Stimulated activated CD4-positive, alpha-beta T cell treated with anti-CD3 and anti-CD28 coated beads, Interleukin-4, amount 100 ng/mL, for 24 hours (primary cell): ENCODE measurements around the gene KIAA1328.
"Not testable (repeated sequence)": the region's sequence is repeated elsewhere in the genome, so short reads cannot be mapped to it uniquely, and the experiment has no call there.

Experiments used
- DNase-seq: peaks from one replicate; pipeline ENCODE4 v3.0.0-alpha.2; 2020

The KIAA1328 gene

DNA sequence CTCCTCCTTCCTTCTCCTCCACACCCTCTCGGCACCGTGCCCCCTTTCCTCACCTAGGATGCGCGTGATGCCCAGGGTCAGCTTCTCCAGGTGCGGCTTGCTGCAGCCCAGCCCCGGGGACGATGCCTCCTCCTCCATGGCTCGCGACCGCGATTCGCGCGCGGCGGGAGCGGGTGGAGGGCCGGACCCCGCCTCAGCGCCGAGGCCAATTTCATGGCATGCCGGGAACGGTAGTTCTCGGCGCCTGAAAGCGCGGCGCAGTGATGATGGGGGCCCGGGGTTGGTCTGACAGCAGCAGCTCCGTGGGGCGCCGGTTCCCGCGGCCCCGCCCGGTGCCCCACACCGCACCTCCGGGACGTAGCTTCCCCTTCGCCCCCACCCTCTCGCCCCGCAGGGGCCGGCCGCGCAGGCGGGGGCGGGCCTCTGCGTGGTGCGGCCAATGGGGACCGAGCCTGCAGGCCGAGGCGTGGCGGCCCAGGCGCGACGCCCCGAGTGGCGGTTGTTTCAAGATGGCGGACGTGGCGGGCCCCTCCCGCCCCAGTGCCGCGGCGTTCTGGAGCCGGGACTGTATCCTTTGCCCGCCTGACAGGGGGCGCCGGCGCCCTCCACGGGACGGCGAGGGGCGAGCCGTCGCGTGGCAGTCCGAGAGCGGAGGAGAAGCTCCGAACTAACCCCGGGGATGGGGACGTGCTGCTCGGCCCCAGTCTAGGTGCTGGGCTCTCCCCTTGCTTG lies at the start of gene KIAA1328, which contains the start of gene TPGS2:
Gene KIAA1328 (plus strand): TSS at position 498 of the 732 bp plus-strand sequence. CDS start 12 bp downstream, at position 510.
Gene TPGS2 (minus strand): TSS at position 373 of the 732 bp plus-strand sequence. CDS start 235 bp downstream, at position 138.
- DNase-seq = peak; percentile 86

DNA sequence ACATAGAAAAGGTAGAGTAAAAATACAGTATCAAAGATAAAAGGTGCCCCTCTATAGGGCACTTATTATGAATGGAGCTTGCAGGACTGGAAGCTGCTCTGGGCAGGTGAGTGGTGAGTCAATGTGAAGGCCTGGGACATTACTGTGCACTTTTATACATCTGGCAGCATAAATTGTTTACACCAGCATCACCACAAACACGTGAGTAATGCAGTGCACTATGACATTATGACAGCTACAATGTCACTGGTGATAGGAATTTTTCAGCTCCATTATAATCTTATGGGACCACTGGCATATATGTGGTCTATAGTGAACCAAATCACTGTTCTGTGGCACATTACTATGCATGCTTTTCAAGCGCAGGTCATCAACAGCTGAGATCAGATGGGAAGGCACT lies 48.2 kb upstream of the KIAA1328 start:
- no peak for DNase-seq

DNA sequence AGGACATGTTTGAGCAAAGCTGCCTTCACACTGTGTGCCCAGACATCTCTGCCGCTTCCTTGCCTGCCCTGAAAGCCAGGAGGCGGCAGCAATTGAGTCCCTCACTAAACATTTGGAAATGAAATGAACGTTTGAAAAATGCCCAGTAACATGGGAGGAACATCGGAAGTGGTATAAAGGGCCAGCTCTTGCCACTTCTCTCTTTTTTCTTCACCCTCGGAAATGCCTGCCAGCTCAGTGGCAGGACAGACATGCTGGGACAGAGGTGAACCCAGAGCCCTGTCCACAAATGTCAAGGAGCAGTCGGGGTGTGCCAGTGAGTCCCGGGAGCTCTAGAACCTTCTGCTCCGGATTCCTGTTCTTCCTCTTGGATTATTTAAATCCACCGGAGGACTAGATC lies 46.2 kb upstream of the KIAA1328 start:
- DNase-seq = no peak

DNA sequence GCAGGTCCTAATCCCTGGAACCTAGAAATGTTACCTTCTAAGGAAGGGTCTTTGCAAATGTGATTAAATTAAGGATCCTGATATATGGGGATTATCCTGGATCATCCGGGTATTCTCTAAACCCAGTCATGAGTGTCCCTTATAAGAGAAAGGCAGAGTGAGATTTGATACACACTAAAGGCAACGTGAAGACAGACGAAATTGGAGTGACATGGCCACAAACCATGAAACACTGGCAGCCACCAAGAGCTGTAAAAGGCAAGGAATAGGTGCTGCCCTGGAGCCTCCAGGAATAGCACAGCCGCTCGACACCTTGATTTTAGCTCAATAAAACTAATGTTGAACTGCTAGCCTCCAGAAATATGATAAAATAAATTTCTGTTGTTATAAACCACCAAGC lies 45.1 kb upstream of the KIAA1328 start:
- no peak for DNase-seq

DNA sequence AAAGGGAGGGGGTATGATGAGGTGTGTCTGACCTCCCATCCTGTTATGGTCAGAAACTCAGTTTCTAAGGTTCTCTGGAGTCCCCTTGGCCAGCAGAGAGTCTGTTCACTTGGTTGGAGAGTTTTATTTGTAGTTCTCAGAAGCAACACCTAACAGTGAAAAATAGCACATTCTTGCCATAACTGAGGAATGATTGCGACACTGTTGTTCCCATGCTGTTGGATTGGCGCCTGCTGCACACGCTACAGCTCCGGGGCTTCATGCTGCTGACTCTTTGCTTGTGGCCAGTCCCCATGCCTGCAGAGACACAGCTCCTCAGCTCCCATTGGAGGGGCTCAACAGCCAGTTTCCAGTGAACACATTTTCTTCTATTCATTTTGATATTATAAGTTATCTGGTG lies 42.2 kb upstream of the KIAA1328 start:
- DNase-seq = no peak

DNA sequence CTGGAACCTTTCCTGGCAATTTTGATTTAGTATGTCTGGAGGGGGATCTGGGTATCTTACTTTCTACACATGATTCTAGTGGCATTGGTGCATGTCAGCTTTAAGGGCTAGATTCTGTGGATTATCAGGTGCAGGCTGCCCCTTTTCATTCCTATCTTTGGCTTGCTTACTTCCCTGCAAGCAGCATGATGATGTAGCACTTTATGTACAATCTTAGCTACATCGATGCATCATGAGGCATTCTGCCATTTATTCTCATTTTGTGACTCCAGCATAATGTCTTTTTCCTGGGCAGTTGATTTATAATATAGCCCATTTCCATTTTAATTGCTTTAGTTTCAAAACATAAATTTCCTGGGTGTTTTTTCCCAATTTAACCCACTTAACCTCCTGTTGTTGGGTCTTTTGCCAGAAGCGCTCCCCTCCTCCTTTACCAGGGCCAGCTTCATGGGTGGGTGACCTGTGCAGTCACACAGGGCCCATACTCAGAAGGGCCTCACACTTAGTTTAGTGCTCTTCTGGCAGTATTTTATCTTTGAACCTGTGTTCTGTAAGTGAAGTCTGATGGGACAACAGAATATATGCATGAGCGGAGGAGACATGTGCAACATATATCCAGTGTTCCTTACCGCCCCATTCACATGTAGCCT lies 36.2 kb upstream of the KIAA1328 start:
- no peak for DNase-seq

DNA sequence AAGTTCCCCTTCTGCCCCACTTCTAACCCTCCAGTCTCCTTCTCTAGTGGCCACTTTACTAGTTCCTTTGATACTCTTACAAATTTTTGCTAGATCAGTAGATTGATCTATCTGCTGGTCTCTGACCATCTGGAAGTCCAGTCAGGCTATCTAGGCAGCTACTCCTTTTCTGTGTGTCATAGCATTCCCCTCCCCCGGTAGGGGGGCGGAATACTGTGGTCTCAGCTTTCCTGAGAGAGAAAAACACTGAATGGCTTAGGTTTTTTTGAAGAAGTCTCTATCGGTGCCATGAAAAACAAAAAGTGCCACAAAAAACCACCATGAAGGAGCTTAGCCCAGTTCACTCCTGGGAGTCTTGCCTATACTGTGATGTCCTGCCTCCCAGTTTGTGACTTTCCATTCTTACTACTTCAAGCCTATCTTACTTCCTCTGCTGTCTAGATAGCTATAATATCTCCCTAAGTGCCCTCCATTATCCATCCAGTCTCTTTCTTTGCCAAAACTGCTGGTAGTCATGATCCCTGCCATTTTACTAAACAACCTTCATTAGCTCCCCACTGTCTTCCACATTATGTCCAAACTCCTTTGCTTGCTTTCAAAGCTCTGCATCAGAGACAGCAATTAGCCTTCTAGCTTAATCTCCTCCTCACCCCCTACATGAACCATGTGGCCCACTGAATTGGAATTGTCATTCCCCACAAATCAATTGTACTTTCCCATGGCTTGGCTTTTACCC lies 30.0 kb upstream of the KIAA1328 start:
- no peak for DNase-seq

DNA sequence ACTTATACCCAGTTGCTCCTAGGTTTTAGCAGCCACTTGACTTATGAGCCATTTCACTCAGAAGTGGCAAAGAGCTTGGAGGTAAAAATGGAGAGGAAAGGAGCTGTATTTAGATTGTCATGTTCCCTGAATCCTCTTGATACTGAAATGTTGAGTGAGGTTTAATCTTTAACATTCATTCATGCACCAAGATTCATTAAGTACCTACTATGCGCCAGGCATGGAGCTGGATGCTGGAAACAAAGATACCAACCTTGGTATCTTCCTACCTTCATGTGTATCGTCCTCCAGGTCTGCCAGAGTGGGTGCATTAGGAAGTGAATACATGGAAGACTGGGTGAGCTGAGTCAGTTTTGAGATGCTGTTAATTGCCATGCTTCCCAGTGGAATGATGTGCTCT lies 23.8 kb upstream of the KIAA1328 start:
- no peak for DNase-seq

DNA sequence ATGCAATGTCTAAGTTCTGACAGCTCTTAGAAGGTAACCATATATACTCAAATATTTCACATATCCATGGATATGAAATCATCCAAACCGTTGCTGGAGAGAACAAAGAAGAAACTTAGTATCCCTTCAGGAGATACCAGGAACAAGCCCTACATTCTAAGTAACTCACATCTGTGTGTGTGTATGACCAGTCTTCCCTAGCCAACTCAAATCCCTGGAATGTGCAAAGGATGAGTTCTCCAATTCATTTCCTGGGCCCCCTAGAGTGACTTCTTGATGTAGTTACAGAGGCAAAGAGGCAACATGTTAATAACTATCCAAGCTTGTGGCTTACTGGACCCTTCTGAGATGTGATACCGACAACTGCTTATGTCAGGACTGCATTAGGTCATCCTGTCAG lies 20.2 kb upstream of the KIAA1328 start:
- DNase-seq = no peak

DNA sequence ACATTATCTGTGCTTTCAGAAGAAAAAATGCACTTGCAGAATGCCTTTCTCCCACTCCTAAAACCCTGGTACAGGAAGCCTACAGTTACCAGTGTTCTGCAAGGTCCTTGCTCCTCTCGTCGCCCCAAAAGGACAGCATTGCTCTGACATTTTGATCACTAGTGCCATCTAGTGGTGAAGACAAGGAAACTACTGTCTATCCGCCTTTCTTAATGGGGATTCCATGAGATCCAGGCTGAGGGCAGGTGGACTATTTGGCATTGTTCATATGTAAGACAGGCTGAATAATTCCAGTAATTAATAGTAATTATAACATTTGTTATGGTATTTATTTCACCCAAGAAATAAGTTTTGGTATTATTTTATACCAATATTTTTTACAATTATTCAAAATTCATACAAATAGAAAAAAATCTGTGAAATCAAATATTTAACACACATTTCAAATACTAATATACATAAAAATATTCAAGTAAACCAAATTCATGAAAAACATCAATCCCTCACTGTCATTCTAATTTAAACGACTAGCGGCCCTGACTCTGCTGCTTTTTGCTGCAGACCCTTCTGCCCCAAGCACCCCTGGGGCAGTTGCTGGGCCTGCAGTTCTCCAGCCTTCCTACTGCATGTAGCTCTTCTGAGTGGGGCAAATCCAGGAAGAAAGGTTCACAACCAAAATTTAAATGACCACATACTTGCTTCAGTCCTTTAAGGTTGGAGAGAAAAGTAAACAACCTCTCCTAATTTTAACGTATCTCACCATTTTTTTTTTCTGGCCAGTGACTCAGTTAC lies 19.1 kb upstream of the KIAA1328 start:
- DNase-seq = peak; percentile 32

DNA sequence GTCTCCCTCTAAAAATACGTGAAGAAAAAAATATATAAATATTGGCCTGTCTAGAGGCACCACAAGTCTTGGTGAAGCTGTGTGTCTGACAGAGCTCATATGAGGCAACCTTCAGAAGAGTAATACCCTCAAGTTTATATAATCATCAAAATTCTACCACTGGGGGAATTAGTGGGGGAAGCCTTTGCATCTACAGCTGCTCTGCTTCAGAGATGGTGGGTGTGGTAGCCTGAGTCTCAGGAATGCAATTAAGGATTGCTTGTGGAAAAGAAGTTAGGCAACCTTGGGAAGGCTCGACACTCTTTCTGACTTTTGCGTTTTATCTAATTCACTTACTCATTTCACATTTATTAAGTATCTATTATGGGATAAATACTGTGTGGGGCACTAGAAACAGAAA lies 17.5 kb upstream of the KIAA1328 start:
- DNase-seq = no peak

DNA sequence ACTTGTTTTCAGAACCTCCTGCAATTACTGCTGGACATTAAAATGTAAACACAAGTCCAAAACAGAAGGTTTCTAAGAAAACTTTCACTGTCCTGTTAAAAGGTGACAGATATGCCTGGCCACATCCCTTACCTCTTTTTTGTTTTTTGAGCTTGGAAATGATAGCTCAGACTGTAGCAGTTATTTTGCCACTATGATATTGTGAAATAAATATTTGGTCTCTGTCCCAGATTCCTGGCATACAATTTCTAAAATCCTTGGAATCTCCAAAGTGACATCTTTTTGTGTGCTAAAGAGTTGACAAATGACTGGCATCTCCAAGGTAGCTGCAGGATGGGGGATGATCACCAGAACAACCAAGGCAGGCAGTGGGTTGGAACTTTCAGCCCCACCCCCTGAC lies 17.0 kb upstream of the KIAA1328 start:
- DNase-seq = no peak

DNA sequence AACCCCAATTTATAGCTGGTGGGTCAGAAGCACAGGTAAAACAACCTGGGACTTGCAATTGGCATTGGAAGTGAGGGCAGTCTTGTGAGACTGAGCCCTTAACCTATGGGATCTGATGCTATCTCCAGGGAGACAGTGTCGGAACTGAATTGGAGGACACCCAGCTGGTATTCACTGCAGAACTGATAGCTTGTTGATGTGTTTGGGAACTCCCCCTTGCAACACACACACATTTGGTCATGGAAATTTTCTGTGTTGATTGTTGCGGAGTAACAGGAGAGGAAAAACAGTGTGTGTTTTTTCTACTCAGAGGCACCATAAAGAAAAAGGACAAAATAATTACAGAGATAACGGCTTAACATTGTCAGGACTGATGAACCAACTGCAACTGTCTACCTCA lies 16.2 kb upstream of the KIAA1328 start:
- no peak for DNase-seq

DNA sequence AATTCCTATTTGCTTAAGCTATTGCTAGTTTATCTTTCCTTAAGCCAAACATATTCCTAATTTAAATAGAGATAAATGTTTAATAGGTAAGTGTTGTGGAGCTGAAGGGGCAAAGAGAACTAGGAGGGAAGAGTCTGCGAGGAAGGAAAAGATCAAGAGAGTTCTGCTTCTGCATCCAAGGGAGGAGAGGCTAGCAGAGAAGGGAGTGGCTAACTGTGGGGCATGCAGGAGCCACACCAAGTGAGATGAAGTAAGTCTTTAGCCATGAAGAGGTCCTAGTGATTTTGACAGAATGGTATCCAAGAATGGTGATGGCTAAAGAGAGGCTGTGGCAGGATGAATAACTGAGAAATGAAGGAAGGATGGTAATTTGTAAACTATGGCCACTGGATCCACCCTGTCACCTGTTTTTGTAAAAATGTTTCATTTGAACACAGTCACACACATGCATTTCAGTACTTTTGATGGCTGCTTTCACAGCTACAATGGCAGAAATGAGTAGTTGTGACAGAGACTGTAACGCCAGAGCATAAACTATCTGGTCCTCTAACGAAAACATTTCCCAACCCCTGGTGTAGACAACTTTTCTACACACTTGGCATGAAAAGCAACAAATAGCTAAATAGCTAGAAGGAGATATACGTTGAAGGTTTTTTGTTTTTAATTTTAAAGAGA lies 15.7 kb upstream of the KIAA1328 start:
- DNase-seq = no peak

DNA sequence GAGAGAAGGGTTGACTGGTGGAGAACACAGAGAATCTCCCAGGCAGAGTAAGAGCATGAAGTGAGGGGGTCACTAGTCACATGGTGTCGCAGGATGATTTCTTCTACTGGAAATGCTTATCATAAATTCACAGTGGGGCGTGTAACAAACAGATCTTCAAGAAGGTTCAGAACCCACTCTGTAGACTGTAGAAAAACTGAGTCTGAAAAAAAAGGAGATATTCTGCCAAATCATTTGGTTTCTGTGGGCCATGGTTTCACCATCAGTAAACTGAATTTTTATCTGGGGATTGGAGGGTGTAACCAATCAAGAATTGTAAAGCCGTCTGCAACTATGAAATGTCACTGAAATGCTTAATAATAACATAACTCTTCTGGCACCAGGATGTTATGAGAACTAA lies 15.1 kb upstream of the KIAA1328 start:
- no peak for DNase-seq

DNA sequence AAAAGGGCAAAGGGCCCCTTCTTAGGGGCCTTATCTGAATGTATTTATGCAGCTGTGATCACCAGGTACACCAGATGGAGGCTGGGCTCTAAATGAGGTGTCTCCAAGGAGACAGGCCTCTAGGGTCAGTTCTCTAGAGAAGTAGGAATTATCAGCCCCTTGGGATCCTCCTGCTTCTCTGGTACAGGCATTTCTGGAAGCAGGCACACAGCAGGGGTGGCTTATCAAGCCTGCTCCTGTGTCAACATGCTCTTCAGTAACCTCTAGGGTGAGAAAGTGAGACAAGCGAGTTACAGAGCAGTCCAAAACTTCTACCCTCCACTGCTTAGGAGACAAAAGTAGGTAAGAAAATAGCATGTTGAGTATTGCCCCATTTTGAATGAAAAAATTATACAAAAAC lies 13.9 kb upstream of the KIAA1328 start:
- DNase-seq = no peak

DNA sequence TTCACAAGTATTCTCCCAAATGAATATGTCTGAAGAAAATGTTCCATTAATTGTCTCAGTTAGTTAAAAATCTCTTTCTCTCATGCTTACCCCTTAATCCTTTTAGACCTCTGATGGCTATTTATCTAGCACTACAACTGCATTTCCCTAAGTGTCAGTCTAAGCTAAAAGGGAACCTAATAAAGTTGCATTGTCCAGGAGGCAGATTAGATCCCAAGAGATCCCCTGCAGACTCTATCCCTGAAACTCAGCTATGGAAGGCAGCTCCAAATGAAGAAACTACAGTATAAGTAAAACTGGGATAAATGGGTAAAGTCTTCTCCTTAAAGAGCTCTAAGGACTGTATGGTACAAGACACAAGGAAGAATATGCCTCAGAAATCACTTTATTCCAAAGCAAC lies 12.8 kb upstream of the KIAA1328 start:
- DNase-seq = not testable (repeated sequence)

DNA sequence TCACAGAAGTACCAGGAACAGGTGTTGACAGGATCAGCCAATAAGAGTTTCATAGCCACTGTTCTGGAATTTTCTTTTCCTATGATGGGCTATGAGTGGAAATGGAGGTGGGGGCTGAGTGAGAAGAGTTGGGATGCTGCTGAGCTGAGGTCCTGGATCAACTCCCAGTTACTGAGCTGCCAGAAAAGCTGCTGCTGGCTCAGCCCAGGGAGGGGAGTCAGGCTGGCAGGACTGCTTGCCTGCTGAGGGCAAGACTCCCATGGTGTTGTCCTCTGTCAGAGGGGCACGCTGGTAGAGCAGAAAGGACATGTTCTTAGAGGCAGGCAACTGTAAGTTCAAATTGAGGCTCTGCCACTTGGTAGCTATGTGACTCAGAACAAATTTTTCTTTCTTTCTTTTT lies 11.9 kb upstream of the KIAA1328 start:
- no peak for DNase-seq

DNA sequence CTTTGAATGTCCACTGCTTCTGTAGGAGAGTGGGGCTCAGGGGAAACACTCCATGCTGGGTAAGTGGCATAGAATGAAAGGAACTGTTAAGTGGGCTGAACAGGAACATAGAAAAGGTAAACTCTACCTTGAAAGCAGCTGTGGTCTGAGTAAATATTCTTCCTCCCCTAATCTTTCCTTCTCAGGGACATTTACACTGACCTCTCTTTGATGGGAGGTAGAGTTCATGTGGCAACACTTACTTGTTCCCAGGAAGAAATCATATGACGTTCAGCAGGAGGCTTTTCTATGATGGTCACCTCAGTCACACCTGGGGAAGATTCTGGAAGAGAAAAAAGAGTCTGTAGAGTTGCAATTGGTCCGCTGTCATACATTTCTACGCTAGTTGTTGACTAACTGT lies 10.3 kb upstream of the KIAA1328 start:
- no peak for DNase-seq

DNA sequence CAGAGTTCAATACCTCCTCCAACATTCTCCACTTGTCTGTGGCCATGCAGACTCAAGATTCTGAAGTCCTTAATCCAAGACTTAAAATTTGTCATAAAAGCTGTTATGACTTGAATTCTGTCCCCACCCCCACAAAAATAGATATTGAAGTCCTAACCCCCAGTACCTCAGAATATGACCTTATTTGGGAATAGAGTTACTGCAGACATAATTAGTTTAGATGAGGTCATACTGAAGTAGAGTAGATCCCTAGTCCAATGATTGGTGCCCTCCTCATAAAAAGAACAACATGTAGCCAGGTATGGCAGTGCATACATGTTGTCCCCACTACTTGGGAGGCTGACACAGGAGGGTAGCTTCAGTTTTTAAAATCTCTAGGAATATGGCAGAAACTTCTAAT lies 9.3 kb upstream of the KIAA1328 start:
- no peak for DNase-seq

DNA sequence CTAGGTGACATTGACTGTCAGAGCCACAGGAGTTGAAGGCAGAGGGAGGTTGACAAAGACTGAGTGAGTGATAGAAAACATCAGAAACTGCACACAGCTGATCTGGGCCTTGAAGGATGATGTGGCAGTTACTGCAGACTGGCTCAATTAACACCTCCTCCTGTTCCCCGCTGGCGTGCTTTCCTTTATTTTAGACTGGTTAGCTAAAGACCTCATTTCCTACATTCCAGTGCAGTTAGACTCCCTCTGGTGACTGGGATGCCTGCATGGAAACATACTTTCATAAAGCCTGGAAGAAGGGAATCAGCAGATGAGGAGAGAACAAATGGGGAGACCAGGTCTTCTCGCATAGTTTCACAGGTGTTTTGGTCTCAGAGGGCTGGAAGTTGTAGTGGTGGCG lies 7.2 kb upstream of the KIAA1328 start:
- no peak for DNase-seq

DNA sequence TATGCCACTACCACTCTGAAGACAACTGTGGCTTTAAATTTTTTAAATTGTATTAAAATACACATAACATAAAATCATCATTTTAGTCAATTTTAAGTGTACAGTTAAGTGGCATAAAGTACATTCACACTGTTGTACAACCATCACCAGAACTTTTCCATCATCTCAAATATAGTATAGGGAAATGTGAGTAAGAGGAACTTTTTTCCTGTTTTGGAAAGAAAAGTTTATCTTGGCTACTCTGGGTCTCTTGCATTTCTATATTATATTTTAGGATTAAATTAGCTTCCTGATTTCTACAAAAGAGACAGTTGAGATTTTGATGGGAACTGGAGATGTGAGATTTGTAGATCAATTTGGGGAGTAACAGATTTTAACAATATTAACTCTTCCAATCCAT lies 3.4 kb upstream of the KIAA1328 start:
- no peak for DNase-seq

DNA sequence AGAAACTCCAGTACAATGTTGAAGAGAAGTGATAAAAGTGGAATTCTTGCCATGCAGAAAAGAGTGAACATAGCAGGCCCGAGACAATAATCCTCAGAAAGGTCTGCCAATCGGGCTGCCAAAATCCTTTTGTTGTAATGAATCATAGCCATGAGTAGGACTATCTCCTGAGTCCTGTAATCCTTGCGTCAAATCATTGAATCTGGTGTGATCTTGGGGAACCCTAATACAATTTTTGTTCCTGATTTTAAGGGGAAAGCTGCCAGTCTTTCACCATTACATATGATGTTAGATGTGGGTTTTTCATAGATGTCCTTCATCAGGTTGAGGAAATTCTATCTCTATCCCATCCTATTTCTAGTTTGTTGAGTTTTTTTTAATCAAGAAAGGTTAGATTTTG lies 2.4 kb upstream of the KIAA1328 start:
- no peak for DNase-seq
